Measurements from ENCODE around the gene RBMS3.

GRCh38 chr3:29282427-29283230, 1.8 kb downstream of the RBMS3 start:
- TF ChIP-seq ZFP82 (CRISPR knock-in tag; IDR thresholded peaks at IDR 0.05; ENCODE audit: borderline replicate concordance) (no peak), ZNF17 (CRISPR knock-in tag; IDR thresholded peaks at IDR 0.05) (no peak), CBX1 (IDR thresholded peaks at IDR 0.05; ENCODE audit: low read depth) (no peak), NFYB (CRISPR knock-in tag; IDR thresholded peaks at IDR 0.05) (no peak), CTCF (CRISPR knock-in tag; IDR thresholded peaks at IDR 0.05) (no peak), TAF1 (CRISPR knock-in tag; IDR thresholded peaks at IDR 0.05) (no peak), NFKB2 (CRISPR knock-in tag; IDR thresholded peaks at IDR 0.05; ENCODE audit: borderline replicate concordance) (no peak), BCLAF1 (IDR thresholded peaks at IDR 0.05) (no peak), POLR2A (IDR thresholded peaks at IDR 0.05; ENCODE audit: insufficient read depth in 1 of 2, low read depth in 2 of 2, low read length in 2 of 2) (no peak), PHF5A (CRISPR knock-in tag; IDR thresholded peaks at IDR 0.05; ENCODE audit: low read depth, unreplicated experiment) (no peak), ZFP90 (CRISPR knock-in tag; IDR thresholded peaks at IDR 0.05; ENCODE audit: borderline replicate concordance) (no peak), POLR2AphosphoS5 (IDR thresholded peaks at IDR 0.05; ENCODE audit: low read depth, low read length) (no peak), PRDM4 (CRISPR knock-in tag; IDR thresholded peaks at IDR 0.05; ENCODE audit: borderline replicate concordance) (no peak), MLLT10 (CRISPR knock-in tag; IDR thresholded peaks at IDR 0.05) (no peak)
